Cardiac fibroblast (primary cell): ENCODE results near the gene TENM4.

Experiments
- DNase-seq, 2 donors: peaks; one replicate each; pipeline versions ENCODE4 v3.0.0 to v3.0.0-alpha.2; 2010; ENCODE audit warnings: low read depth in 2 of 2
- H3K4me3 ChIP-seq, 2 donors: replicated peaks in 1 of 2; 1 replicate in 1 of 2; 2 replicates in 1 of 2; pipeline ENCODE4 v1.5.1; 2011; ENCODE audit warnings: low read depth in 2 of 2, low read length in 2 of 2, mild to moderate bottlenecking in 2 of 2, moderate library complexity in 1 of 2
- CTCF ChIP-seq: IDR thresholded peaks from one replicate; pipeline ENCODE4 v1.5.1; 2011; ENCODE audit warnings: low read depth, mild to moderate bottlenecking, low read length, inconsistent platforms

The TENM4 gene

GRCh38 chr11:79170321-79170720 is 270.5 kb downstream of the TENM4 start:
- DNase-seq: no peak
- H3K4me3 ChIP-seq: no peak overlapping the region

GRCh38 chr11:79168530-79169110 is 272.2 kb downstream of the TENM4 start:
- H3K4me3 ChIP-seq: no peak overlapping the region
- TF ChIP-seq CTCF: no peak
- DNase-seq: no peak

More at GRCh38 chr11:79170321-79170720, 270.5 kb downstream of the TENM4 start:
- no peak for TF ChIP-seq CTCF

GRCh38 chr11:79167510-79168188 is 273.2 kb downstream of the TENM4 start:
- H3K4me3 ChIP-seq: no peak overlapping the region
- DNase-seq: no peak
- TF ChIP-seq CTCF: no peak

DNA sequence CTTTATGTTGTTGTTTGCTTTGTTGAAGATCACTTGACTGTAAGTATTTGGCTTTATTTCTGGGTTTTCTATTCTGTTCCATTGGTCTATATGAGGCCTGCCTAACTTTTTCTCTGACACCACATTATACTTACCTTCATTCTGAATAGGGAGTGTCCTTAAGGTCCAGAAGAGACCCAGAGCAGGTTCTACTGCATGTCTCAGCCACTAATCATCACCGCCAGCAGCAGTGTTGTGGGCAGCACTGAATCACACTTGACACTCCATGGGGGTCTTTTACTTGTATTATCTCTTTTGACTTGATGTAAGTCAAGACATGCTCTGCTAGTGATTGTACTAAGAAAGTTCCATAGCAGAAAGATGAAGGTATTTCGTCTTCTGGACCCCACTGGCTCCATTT is 274.9 kb downstream of the TENM4 start:
- no peak for TF ChIP-seq CTCF
- H3K4me3 ChIP-seq: no peak overlapping the region
- no peak for DNase-seq

DNA sequence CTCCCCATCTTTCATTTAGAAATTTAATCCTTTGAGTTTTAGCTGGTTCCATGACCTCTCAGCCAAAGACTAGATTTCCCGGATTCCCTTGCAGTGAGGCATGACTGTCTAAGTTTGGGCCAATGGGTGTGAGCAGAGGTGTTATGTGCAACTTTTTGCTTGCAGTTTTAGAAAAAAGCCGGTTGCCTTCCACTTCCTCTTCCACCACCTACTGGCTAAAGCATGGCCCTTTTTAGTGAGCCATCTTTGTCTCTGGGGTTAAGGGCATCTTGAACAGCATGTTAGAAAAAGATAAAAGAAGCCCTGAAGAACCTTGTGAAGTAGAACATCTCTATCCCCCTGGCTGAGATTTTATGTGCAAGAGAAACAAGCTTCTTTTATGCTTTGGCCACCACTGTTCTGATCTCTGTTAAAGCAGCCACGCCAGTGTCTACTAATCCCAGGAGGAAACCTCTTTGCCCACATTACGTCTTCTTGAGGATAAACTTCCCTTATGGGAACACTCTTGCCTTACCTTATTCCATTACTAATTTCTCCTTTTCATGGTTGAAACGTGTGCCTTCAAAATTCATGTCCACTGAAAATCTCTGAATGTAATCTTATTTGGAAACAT is 279.9 kb downstream of the TENM4 start:
- peak; percentile 55 for TF ChIP-seq CTCF

GRCh38 chr11:79159657-79160450 is 281.0 kb downstream of the TENM4 start:
- DNase-seq: no peak
- TF ChIP-seq CTCF: no peak
- H3K4me3 ChIP-seq: no peak overlapping the region

More for the DNA sequence above, 279.9 kb downstream of the TENM4 start:
- peak; percentile 32 to 53 for DNase-seq
- no peak overlapping the region for H3K4me3 ChIP-seq
